Measurements from ENCODE around the gene BRD9. TPM values are rescaled to one million over a fixed set of nuclear protein-coding genes. Genes with fewer than 3 reads are reported as not detected.

Gene BRD9
- total RNA-seq, 1 donor from 2014 or later, result 53.0 TPM

- Mint-ChIP-seq H3K27ac (ENCODE audit: unreplicated experiment) (no peak overlapping the region), H3K36me3 (ENCODE audit: low read depth, unreplicated experiment) (peaks cover 31% of the 10 kb centered on the region), H3K27me3 (ENCODE audit: unreplicated experiment) (peaks cover 7% of the 10 kb centered on the region), H3K4me1 (ENCODE audit: unreplicated experiment) (no peaks in the 10 kb centered on the region), H3K4me3 (ENCODE audit: unreplicated experiment) (no peak overlapping the region), H3K9me3 (ENCODE audit: unreplicated experiment) (no peaks in the 10 kb centered on the region)
- no peak for DNase-seq (ENCODE audit: low spot score)
- TF ChIP-seq CTCF (IDR thresholded peaks at IDR 0.05; ENCODE audit: unreplicated experiment), result no peak
Observed at GRCh38 chr5:911601-912000, 19.0 kb upstream of the BRD9 start.

- no peaks in the 10 kb centered on the region for H3K4me1 Mint-ChIP-seq (ENCODE audit: unreplicated experiment)
- DNase-seq (ENCODE audit: low spot score), result no peak
- no peak for TF ChIP-seq CTCF (IDR thresholded peaks at IDR 0.05; ENCODE audit: unreplicated experiment)
- no peaks in the 10 kb centered on the region for H3K9me3 Mint-ChIP-seq (ENCODE audit: unreplicated experiment)
- no peak overlapping the region for H3K4me3 Mint-ChIP-seq (ENCODE audit: unreplicated experiment)
- no peak overlapping the region for H3K27ac Mint-ChIP-seq (ENCODE audit: unreplicated experiment)
- H3K27me3 Mint-ChIP-seq (ENCODE audit: unreplicated experiment), result peaks cover 7% of the 10 kb centered on the region
- peaks cover 31% of the 10 kb centered on the region for H3K36me3 Mint-ChIP-seq (ENCODE audit: low read depth, unreplicated experiment)
Observed at GRCh38 chr5:910769-911160, 18.2 kb upstream of the BRD9 start.

GRCh38 chr5:909994-910768, 17.6 kb upstream of the BRD9 start:
- H3K4me1 Mint-ChIP-seq (ENCODE audit: unreplicated experiment), result no peaks in the 10 kb centered on the region
- no peak for DNase-seq (ENCODE audit: low spot score)
- no peak overlapping the region for H3K4me3 Mint-ChIP-seq (ENCODE audit: unreplicated experiment)
- peaks cover 7% of the 10 kb centered on the region for H3K27me3 Mint-ChIP-seq (ENCODE audit: unreplicated experiment)
- H3K27ac Mint-ChIP-seq (ENCODE audit: unreplicated experiment), result no peak overlapping the region
- TF ChIP-seq CTCF (IDR thresholded peaks at IDR 0.05; ENCODE audit: unreplicated experiment), result no peak
- peaks cover 31% of the 10 kb centered on the region for H3K36me3 Mint-ChIP-seq (ENCODE audit: low read depth, unreplicated experiment)
- H3K9me3 Mint-ChIP-seq (ENCODE audit: unreplicated experiment), result no peaks in the 10 kb centered on the region

GRCh38 chr5:909086-909485, 16.5 kb upstream of the BRD9 start:
- Mint-ChIP-seq H3K36me3 (ENCODE audit: low read depth, unreplicated experiment) (peaks cover 22% of the 10 kb centered on the region), H3K4me1 (ENCODE audit: unreplicated experiment) (no peaks in the 10 kb centered on the region), H3K27ac (ENCODE audit: unreplicated experiment) (no peak overlapping the region), H3K9me3 (ENCODE audit: unreplicated experiment) (no peaks in the 10 kb centered on the region), H3K4me3 (ENCODE audit: unreplicated experiment) (no peak overlapping the region), H3K27me3 (ENCODE audit: unreplicated experiment) (peaks cover 7% of the 10 kb centered on the region)
- DNase-seq (ENCODE audit: low spot score), result no peak
- TF ChIP-seq CTCF (IDR thresholded peaks at IDR 0.05; ENCODE audit: unreplicated experiment), result no peak

- H3K9me3 Mint-ChIP-seq (ENCODE audit: unreplicated experiment), result no peaks in the 10 kb centered on the region
- H3K4me3 Mint-ChIP-seq (ENCODE audit: unreplicated experiment), result no peak overlapping the region
- H3K36me3 Mint-ChIP-seq (ENCODE audit: low read depth, unreplicated experiment), result peaks cover 25% of the 10 kb centered on the region
- peaks cover 7% of the 10 kb centered on the region for H3K27me3 Mint-ChIP-seq (ENCODE audit: unreplicated experiment)
- no peak for TF ChIP-seq CTCF (IDR thresholded peaks at IDR 0.05; ENCODE audit: unreplicated experiment)
- DNase-seq (ENCODE audit: low spot score), result no peak
- H3K4me1 Mint-ChIP-seq (ENCODE audit: unreplicated experiment), result no peaks in the 10 kb centered on the region
- no peak overlapping the region for H3K27ac Mint-ChIP-seq (ENCODE audit: unreplicated experiment)
Observed at GRCh38 chr5:908172-908571, 15.6 kb upstream of the BRD9 start.
